Measurements from ENCODE around the gene ABCB7.

DNA sequence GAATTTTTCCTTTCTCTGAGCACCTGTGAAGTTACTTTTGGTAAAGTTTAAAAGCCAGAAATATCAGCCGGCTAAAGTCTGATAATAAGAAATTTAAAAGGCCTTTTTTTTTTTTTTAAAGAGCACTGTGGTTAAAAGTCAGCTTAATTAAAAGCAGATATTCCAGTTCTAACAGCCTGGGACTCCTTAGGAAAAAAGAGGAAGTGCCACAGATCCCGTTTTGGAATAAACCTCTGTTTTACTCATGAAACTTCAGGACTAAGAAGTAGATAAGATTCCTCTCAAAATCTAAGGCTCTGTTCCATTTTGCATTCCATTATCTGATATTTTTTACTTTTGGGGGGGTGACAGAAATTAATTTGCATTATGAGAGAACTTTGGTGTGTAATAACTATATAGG is 37.8 kb downstream of the ABCB7 start:
- TF ChIP-seq CTCF (IDR thresholded peaks at IDR 0.05) (no peak), POLR2A (IDR thresholded peaks at IDR 0.05) (no peak)
